GM23338 (cell line): ENCODE data around the gene DYNLT4. TPM values are rescaled to one million over a fixed set of nuclear protein-coding genes. Genes with fewer than 3 reads are reported as not detected.
"Not testable (repeated sequence)": the region's sequence is repeated elsewhere in the genome, so short reads cannot be mapped to it uniquely, and the experiment has no call there.

ENCODE experiments used
- ATAC-seq: fragments of 200-7000 bp; cut with Tn5 transposase; 3 replicates; pipeline ENCODE4 v1.9.1; 2020
- DNase-seq: peaks from one replicate; pipeline ENCODE4 v3.0.0-alpha.2; 2015; ENCODE audit warnings: low spot score
- H2AFZ ChIP-seq: fragments of 200-600 bp; sonication (generic); 2 replicates; pipeline ENCODE4 v1.8.0; 2016; ENCODE audit warnings: antibody characterized with exemption, mild to moderate bottlenecking, moderate library complexity
- H3F3A ChIP-seq: fragments of 200-600 bp; sonication (generic); replicated peaks from 2 replicates; pipeline ENCODE4 v1.8.0; 2017; ENCODE audit warnings: antibody characterized with exemption, mixed run types, low read depth
- H3K27ac ChIP-seq: fragments of 200-600 bp; sonication (generic); 2 replicates; pipeline ENCODE4 v1.6.1; 2016; ENCODE audit warnings: low read depth
- H3K27me3 ChIP-seq: fragments of 200-600 bp; sonication (generic); 2 replicates; pipeline ENCODE4 v1.8.0; 2016; ENCODE audit warnings: mild to moderate bottlenecking, mixed run types, moderate library complexity; ENCODE audit not compliant: insufficient read depth
- H3K36me3 ChIP-seq: fragments of 200-600 bp; sonication (generic); 2 replicates; pipeline ENCODE4 v1.8.0; 2016; ENCODE audit warnings: mild to moderate bottlenecking; ENCODE audit not compliant: insufficient read depth
- H3K4me1 ChIP-seq: fragments of 200-600 bp; sonication (generic); 2 replicates; pipeline ENCODE4 v1.8.0; 2016; ENCODE audit warnings: mild to moderate bottlenecking, moderate library complexity; ENCODE audit not compliant: insufficient read depth
- H3K4me2 ChIP-seq: fragments of 200-600 bp; sonication (generic); 2 replicates; pipeline ENCODE4 v1.7.1; 2017; ENCODE audit warnings: mixed run types
- H3K4me3 ChIP-seq: fragments of 200-600 bp; sonication (generic); 2 replicates; pipeline ENCODE4 v1.6.1; 2016; ENCODE audit warnings: mixed run types
- H3K79me2 ChIP-seq: fragments of 200-600 bp; sonication (generic); replicated peaks from 2 replicates; pipeline ENCODE4 v1.8.0; 2017; ENCODE audit warnings: mild to moderate bottlenecking; ENCODE audit not compliant: insufficient read depth
- H3K9me2 ChIP-seq: fragments of 200-600 bp; sonication (generic); 2 replicates; pipeline ENCODE4 v1.8.0; 2017; ENCODE audit not compliant: insufficient read depth
- H4K20me1 ChIP-seq: fragments of 200-600 bp; sonication (generic); replicated peaks from 2 replicates; pipeline ENCODE4 v1.8.0; 2017; ENCODE audit warnings: mild to moderate bottlenecking; ENCODE audit not compliant: insufficient read depth
- H3K27ac Mint-ChIP-seq: 2 replicates; pipeline ENCODE4 v1.8.0; 2020; ENCODE audit warnings: inconsistent platforms, mild to moderate bottlenecking, moderate library complexity, mixed read lengths
- H3K27me3 Mint-ChIP-seq: 3 replicates; pipeline ENCODE4 v1.8.0; 2022; ENCODE audit warnings: low read depth, mild to moderate bottlenecking, moderate library complexity, mixed read lengths, inconsistent platforms; ENCODE audit not compliant: insufficient read depth, poor library complexity
- H3K36me3 Mint-ChIP-seq: 3 replicates; pipeline ENCODE4 v1.8.0; 2021; ENCODE audit warnings: low read depth, mild to moderate bottlenecking, inconsistent platforms, moderate library complexity, mixed read lengths
- H3K4me1 Mint-ChIP-seq: 3 replicates; pipeline ENCODE4 v1.8.0; 2020; ENCODE audit warnings: mild to moderate bottlenecking, inconsistent platforms, mixed read lengths
- H3K4me3 Mint-ChIP-seq: 3 replicates; pipeline ENCODE4 v1.8.0; 2021; ENCODE audit warnings: moderate library complexity, mild to moderate bottlenecking, inconsistent platforms, mixed read lengths
- H3K9me3 Mint-ChIP-seq: 3 replicates; pipeline ENCODE4 v1.8.0; 2020; ENCODE audit warnings: moderate library complexity, mild to moderate bottlenecking, inconsistent platforms, mixed read lengths
- CREB1 ChIP-seq: fragments of 250-450 bp; sonication (Bioruptor Pico); IDR thresholded peaks from 2 replicates; pipeline ENCODE4 v1.5.0; 2020; ENCODE audit warnings: low read depth, mild to moderate bottlenecking, moderate library complexity
- EZH2phosphoT487 ChIP-seq: fragments of 200-600 bp; sonication (generic); IDR thresholded peaks from one replicate; pipeline ENCODE4 v1.8.1; 2018; ENCODE audit warnings: antibody characterized with exemption; ENCODE audit not compliant: unreplicated experiment
- POLR2AphosphoS5 ChIP-seq: IDR thresholded peaks from 2 replicates; pipeline ENCODE4 v1.6.1; 2016; ENCODE audit warnings: antibody characterized with exemption, low read depth
- ZNF114 ChIP-seq: fragments of 250-450 bp; sonication (Bioruptor Pico); IDR thresholded peaks from 2 replicates; pipeline ENCODE4 v1.5.0; 2020; ENCODE audit warnings: mild to moderate bottlenecking, moderate library complexity
- polyA plus RNA-seq: library from polyadenylated mRNA; unstranded; fragments of >200 nt; fragmentation: Nextera tagmentation; extraction: Ambion mirVana; gene quantifications from 2 replicates; pipeline ENCODE4 v1.2.1, GENCODE V29; 2016
- total RNA-seq: library from RNA; depleted of rRNA; stranded (reverse); fragments of >200 nt; shearing (Covaris generic); gene quantifications from 2 replicates; pipeline ENCODE4 v1.2.3, GENCODE V29; 2014
- TF ChIP-seq, protein P1 (sequence below): IDR thresholded peaks from 2 replicates; pipeline ENCODE4 v1.6.1; 2016; ENCODE audit warnings: antibody characterized with exemption
- TF ChIP-seq, protein P2 (sequence below): IDR thresholded peaks from one replicate; pipeline ENCODE4 v1.6.1; 2018; ENCODE audit warnings: antibody characterized with exemption; ENCODE audit not compliant: unreplicated experiment

The DYNLT4 gene
- total and polyA plus RNA-seq, 2 experiments from 2014 or later = 0.73 TPM; not detected in 1

DNA sequence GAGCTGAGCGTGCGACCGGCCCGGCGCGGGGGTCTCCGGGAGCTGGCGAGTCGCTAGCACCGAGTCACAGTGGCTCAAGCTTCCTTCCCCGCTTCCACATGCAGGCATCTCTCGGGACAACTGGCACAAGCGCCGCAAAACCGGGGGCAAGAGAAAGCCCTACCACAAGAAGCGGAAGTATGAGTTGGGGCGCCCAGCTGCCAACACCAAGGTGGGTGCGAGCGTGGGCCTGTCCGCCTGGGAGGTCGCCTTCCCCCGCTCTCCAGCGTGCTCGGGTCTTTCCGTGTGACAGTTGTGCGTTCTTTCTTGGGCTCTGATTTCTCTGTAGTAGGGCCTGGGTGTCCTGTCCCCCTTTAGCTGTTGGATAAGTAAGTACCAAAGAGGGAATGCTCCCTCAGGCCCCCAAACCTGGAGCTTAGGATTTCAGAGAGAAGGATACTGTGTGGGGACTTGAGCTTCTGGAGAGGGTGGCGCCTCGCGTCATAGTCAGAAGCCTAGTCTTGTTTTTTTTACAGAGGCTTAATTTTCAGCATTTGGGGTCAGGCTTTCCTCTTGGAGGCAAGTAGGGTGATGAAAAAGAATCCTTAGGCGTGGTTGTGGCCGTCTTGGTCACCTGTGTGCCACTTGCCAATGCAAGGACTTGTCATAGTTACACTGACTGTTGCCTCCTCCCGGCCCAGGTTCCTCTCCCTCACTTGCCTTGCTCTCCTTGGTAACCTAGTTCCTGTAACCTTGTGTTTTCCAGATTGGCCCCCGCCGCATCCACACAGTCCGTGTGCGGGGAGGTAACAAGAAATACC, 31.0 kb downstream of the DYNLT4 start:
- peak overlapping the region; percentile 87 for H3K4me3 Mint-ChIP-seq
- peak overlapping the region; percentile 97 for H3K27ac Mint-ChIP-seq
- peaks cover 20% of the 10 kb centered on the region for H3K4me1 Mint-ChIP-seq
- peaks cover 25% of the 10 kb centered on the region for H3K27me3 Mint-ChIP-seq
- Histone ChIP-seq H3F3A (peaks cover 59% of the 10 kb centered on the region), H4K20me1 (peaks cover 35% of the 10 kb centered on the region), H2AFZ (no peak overlapping the region), H3K79me2 (peaks cover 43% of the 10 kb centered on the region), H3K9me2 (no peaks in the 10 kb centered on the region), H3K4me1 (peaks cover 15% of the 10 kb centered on the region), H3K4me3 (peak overlapping the region; percentile 99), H3K27me3 (no peaks in the 10 kb centered on the region), H3K4me2 (peak overlapping the region; percentile 100), H3K27ac (peak overlapping the region; percentile 90), H3K36me3 (peaks cover 37% of the 10 kb centered on the region)
- TF ChIP-seq POLR2AphosphoS5 (peak; percentile 18; the same call in 1 of the 2 replicates), EZH2phosphoT487 (no peak)
- ATAC-seq = no peak
- DNase-seq = no peak
- no peaks in the 10 kb centered on the region; the same call in 2 of the 3 replicates for H3K9me3 Mint-ChIP-seq
- H3K36me3 Mint-ChIP-seq = peaks cover 55% of the 10 kb centered on the region

DNA sequence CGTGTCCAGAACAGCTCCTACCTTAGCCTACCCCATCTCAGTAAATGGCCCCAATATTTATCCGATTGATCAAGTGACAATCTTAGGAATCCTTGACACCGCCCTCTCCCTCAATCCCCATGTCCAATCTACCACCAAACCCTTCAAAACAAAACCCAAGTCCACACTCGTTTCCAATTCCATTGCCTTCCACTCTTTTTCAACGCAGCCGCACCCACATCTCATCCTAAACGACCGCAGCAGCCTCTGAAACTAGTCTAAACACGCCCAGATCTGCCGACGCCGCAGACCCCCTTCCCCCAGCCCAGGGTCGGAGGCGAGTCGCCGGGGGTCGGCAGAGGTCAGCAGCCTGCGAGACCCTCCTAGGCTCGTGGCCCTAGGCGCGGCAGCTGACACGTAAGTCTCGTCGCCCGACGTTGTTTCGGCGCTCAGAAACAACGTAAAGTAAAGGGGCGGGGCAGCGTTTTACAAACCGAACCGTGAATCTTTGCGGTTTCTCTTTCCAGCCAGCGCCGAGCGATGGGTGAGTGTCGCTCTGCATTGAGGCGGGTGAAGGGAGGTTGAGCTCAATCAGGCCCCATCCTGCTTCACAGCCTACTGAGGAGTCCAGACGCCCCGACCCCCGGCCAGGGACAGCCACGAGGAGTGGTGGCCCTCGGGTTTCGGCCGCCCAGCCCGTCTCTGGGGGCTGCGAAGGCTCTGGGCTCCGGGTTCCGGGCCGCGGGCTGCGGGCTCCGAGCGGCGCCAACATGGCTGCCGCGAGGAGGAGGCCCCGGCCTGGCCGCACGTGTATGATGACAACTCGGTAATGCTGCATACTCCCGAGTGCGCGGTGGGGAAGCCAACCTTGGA, 31.8 kb downstream of the DYNLT4 start, which contains the start of gene RPS8:
TSS of gene RPS8 (plus strand) at position 463 of the 852 bp plus-strand sequence. CDS start at position 520, 57 bp downstream.
- DNase-seq (peak; percentile 99), ATAC-seq (peak; percentile 85)
- Histone ChIP-seq H3K79me2 (peaks cover 43% of the 10 kb centered on the region), H4K20me1 (peaks cover 35% of the 10 kb centered on the region), H3K27ac (peak within 1 kb of the TSS; percentile 90), H3K36me3 (peaks cover 37% of the 10 kb centered on the region), H3F3A (peaks cover 52% of the 10 kb centered on the region), H3K4me1 (peaks cover 15% of the 10 kb centered on the region), H2AFZ (peak within 1 kb of the TSS; percentile 9), H3K27me3 (no peaks in the 10 kb centered on the region), H3K4me3 (peak within 1 kb of the TSS; percentile 99), H3K9me2 (no peaks in the 10 kb centered on the region), H3K4me2 (peak within 1 kb of the TSS; percentile 100)
- TF ChIP-seq, protein P1, sequence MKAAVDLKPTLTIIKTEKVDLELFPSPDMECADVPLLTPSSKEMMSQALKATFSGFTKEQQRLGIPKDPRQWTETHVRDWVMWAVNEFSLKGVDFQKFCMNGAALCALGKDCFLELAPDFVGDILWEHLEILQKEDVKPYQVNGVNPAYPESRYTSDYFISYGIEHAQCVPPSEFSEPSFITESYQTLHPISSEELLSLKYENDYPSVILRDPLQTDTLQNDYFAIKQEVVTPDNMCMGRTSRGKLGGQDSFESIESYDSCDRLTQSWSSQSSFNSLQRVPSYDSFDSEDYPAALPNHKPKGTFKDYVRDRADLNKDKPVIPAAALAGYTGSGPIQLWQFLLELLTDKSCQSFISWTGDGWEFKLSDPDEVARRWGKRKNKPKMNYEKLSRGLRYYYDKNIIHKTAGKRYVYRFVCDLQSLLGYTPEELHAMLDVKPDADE = peak; percentile 68
- peak; percentile 99 for TF ChIP-seq CREB1 (CRISPR knock-in tag)
- TF ChIP-seq ZNF114 (CRISPR knock-in tag) = no peak
- TF ChIP-seq POLR2AphosphoS5 = peak; percentile 99
- TF ChIP-seq, protein P2, sequence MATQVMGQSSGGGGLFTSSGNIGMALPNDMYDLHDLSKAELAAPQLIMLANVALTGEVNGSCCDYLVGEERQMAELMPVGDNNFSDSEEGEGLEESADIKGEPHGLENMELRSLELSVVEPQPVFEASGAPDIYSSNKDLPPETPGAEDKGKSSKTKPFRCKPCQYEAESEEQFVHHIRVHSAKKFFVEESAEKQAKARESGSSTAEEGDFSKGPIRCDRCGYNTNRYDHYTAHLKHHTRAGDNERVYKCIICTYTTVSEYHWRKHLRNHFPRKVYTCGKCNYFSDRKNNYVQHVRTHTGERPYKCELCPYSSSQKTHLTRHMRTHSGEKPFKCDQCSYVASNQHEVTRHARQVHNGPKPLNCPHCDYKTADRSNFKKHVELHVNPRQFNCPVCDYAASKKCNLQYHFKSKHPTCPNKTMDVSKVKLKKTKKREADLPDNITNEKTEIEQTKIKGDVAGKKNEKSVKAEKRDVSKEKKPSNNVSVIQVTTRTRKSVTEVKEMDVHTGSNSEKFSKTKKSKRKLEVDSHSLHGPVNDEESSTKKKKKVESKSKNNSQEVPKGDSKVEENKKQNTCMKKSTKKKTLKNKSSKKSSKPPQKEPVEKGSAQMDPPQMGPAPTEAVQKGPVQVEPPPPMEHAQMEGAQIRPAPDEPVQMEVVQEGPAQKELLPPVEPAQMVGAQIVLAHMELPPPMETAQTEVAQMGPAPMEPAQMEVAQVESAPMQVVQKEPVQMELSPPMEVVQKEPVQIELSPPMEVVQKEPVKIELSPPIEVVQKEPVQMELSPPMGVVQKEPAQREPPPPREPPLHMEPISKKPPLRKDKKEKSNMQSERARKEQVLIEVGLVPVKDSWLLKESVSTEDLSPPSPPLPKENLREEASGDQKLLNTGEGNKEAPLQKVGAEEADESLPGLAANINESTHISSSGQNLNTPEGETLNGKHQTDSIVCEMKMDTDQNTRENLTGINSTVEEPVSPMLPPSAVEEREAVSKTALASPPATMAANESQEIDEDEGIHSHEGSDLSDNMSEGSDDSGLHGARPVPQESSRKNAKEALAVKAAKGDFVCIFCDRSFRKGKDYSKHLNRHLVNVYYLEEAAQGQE = peak; percentile 19
- Mint-ChIP-seq H3K27me3 (peaks cover 25% of the 10 kb centered on the region), H3K36me3 (peaks cover 47% of the 10 kb centered on the region), H3K9me3 (no peaks in the 10 kb centered on the region; the same call in 2 of the 3 replicates), H3K4me1 (peaks cover 20% of the 10 kb centered on the region), H3K4me3 (peak within 1 kb of the TSS; percentile 87), H3K27ac (peak within 1 kb of the TSS; percentile 98)

DNA sequence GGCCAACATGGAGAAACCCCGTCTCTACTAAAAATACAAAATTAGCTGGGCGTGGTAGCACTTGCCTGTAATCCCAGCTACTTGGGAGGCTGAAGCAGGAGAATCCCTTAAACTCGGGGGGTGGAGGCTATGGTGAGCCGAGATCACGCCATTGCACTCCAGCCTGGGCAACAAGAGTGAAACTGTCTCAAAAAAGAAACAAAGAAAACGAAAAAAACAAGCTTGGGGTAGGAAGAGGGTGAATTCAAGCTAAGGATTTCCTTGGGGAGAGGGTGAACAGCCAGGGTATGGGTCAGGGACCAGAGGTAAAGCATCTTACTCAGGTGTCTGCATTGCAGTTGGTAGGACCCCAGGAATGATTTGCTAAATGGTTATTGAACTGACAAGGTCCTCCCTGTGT, 40.7 kb downstream of the DYNLT4 start:
- H3K9me2 ChIP-seq, H4K20me1 ChIP-seq, H3K4me1 Mint-ChIP-seq, H3K4me2 ChIP-seq, H2AFZ ChIP-seq, H3K9me3 Mint-ChIP-seq, H3K27ac Mint-ChIP-seq, H3K79me2 ChIP-seq, H3K27ac ChIP-seq, H3K27me3 Mint-ChIP-seq, ATAC-seq, H3K4me1 ChIP-seq, H3K4me3 ChIP-seq, H3F3A ChIP-seq, DNase-seq, H3K4me3 Mint-ChIP-seq, H3K27me3 ChIP-seq: not testable (repeated sequence)
- H3K36me3 Mint-ChIP-seq = peaks cover 63% of the 10 kb centered on the region
- peaks cover 37% of the 10 kb centered on the region for H3K36me3 ChIP-seq
